Mammary epithelial cell (primary cell): ENCODE results near the gene C5AR2.

ENCODE experiments used
- EZH2 ChIP-seq: IDR thresholded peaks from 2 replicates; pipeline ENCODE4 v1.6.1; 2012; ENCODE audit warnings: low read length, inconsistent platforms, borderline replicate concordance
- TF ChIP-seq, protein P1 (sequence below), 2 donors: IDR thresholded peaks in 1 of 2; conservative IDR thresholded peaks in 1 of 2; 2 replicates each; pipeline ENCODE4 v1.5.1; 2011 to 2012; ENCODE audit warnings: inconsistent platforms in 2 of 2, low read length in 2 of 2, mild to moderate bottlenecking in 2 of 2, control low read depth in 1 of 2, low read depth in 1 of 2; ENCODE audit not compliant: insufficient read depth in 1 of 2; ENCODE audit errors: extremely low read depth in 1 of 2

GRCh38 chr19:47377801-47378200 lies 45.8 kb downstream of the C5AR2 start:
- TF ChIP-seq, protein P1, sequence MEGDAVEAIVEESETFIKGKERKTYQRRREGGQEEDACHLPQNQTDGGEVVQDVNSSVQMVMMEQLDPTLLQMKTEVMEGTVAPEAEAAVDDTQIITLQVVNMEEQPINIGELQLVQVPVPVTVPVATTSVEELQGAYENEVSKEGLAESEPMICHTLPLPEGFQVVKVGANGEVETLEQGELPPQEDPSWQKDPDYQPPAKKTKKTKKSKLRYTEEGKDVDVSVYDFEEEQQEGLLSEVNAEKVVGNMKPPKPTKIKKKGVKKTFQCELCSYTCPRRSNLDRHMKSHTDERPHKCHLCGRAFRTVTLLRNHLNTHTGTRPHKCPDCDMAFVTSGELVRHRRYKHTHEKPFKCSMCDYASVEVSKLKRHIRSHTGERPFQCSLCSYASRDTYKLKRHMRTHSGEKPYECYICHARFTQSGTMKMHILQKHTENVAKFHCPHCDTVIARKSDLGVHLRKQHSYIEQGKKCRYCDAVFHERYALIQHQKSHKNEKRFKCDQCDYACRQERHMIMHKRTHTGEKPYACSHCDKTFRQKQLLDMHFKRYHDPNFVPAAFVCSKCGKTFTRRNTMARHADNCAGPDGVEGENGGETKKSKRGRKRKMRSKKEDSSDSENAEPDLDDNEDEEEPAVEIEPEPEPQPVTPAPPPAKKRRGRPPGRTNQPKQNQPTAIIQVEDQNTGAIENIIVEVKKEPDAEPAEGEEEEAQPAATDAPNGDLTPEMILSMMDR (conservative IDR thresholded peaks at IDR 0.05 in 1 of 2, IDR thresholded peaks at IDR 0.05 in 1 of 2; ENCODE audit: extremely low read depth in 1 of 2, insufficient read depth in 1 of 2, low read depth in 1 of 2, low read length in 2 of 2), result no peak
- no peak for TF ChIP-seq EZH2
